Measurements from ENCODE around the gene FTO.

GRCh38 chr16:53839150-53839549, 135.2 kb downstream of the FTO start:
- TF ChIP-seq ZNF423 (CRISPR knock-in tag; IDR thresholded peaks at IDR 0.05) (no peak), TEAD4 (CRISPR knock-in tag; IDR thresholded peaks at IDR 0.05) (no peak), CTCF (IDR thresholded peaks at IDR 0.05) (no peak), NR2C2 (CRISPR knock-in tag; IDR thresholded peaks at IDR 0.05) (no peak), USF2 (CRISPR knock-in tag; IDR thresholded peaks at IDR 0.05) (no peak), ERG (CRISPR knock-in tag; IDR thresholded peaks at IDR 0.05) (no peak), KAT7 (CRISPR knock-in tag; IDR thresholded peaks at IDR 0.05; ENCODE audit: borderline replicate concordance) (no peak)
